Adrenal gland (tissue), 12 donors: ENCODE results near the gene MPLKIP. TPM values are rescaled to one million over a fixed set of nuclear protein-coding genes. Genes with fewer than 3 reads are reported as not detected.
"Not testable (repeated sequence)": the region's sequence is repeated elsewhere in the genome, so short reads cannot be mapped to it uniquely, and the experiment has no call there.

ENCODE experiments used
- DNase-seq, 7 donors: peaks; one replicate each; pipeline ENCODE4 v3.0.0-alpha.2; 2019 to 2020
- H3K27ac ChIP-seq, 5 donors: fragments of 200-600 bp; sonication (generic) in 4 of 5; 1 replicate in 3 of 5; 2 replicates in 2 of 5; pipeline versions ENCODE4 v1.5.1 to v1.8.0; 2016 to 2020; ENCODE audit warnings: mild to moderate bottlenecking in 1 of 5
- H3K27me3 ChIP-seq: fragments of 200-600 bp; 2 replicates; pipeline ENCODE4 v1.8.0; 2021
- H3K36me3 ChIP-seq, 2 donors: fragments of 200-600 bp; replicated peaks in 1 of 2; 1 replicate in 1 of 2; 2 replicates in 1 of 2; pipeline versions ENCODE4 v1.5.1 to v1.8.0; 2018 to 2022
- H3K4me1 ChIP-seq, 2 donors: fragments of 200-600 bp; replicated peaks in 1 of 2; 1 replicate in 1 of 2; 2 replicates in 1 of 2; pipeline versions ENCODE4 v1.5.1 to v1.8.0; 2018 to 2021
- H3K4me3 ChIP-seq, 4 donors: fragments of 200-600 bp; sonication (generic) in 3 of 4; one replicate each; pipeline ENCODE4 v1.5.1; 2016 to 2018
- H3K9me3 ChIP-seq, 3 donors: fragments of 200-600 bp; sonication (generic) in 1 of 3; replicated peaks in 1 of 3; 1 replicate in 2 of 3; 2 replicates in 1 of 3; pipeline versions ENCODE4 v1.5.1 to v1.8.0; 2016 to 2021
- POLR2A ChIP-seq, 2 donors: fragments of 450-650 bp; IDR thresholded peaks; one replicate each; pipeline ENCODE4 v1.6.1; 2017; ENCODE audit warnings: antibody characterized with exemption in 2 of 2, mild to moderate bottlenecking in 2 of 2, moderate library complexity in 1 of 2
- WGBS, 4 donors: extraction: QIAGEN DNeasy Blood & Tissue Kit in 2 of 4; methylation state at CpG; one replicate each; pipeline versions ENCODE4 v1.1.5 to v1.1.7; 2013 to 2017; 5-methylcytosine and 5-hydroxymethylcytosine counted together
- intact Hi-C, 2 donors: fragments of 100-400 bp; cut with DNase I; formaldehyde crosslinking; loops; one replicate each; pipeline versions ENCODE4 v1.14.1 to v1.15.0; 2022 to 2023
- polyA plus RNA-seq, 3 donors: library from polyadenylated mRNA; stranded (reverse); fragments of 200-250 nt in 2 of 3; fragments of 350-450 nt in 1 of 3; fragmentation: Illumina TruSeq in 1 of 3; extraction: RNeasy Lipid Tissue Mini Kit (QIAGEN cat#74804) in 1 of 3; gene quantifications; one replicate each; pipeline ENCODE4 v1.2.3, GENCODE V29; 2013 to 2014
- total RNA-seq, 9 donors: library from RNA; depleted of rRNA in 4 of 9; stranded (reverse); fragments of >200 nt in 4 of 9; fragments of 120-200 nt in 1 of 9; fragmentation: NEBNext Ultra II Directional in 1 of 9; extraction: Animal tissue kit (Norgen Biotek cat#: 25700) in 1 of 9; gene quantifications; one replicate each; pipeline versions ENCODE4 v1.1.0 to v1.2.4, GENCODE V29; 2013 to 2023
- TF ChIP-seq, protein P1 (sequence below), 6 experiments: fragments of 450-650 bp in 4 of 6; fragments of 200-600 bp in 2 of 6; sonication (generic) in 1 of 6; IDR thresholded peaks; 1 replicate in 5 of 6; 2 replicates in 1 of 6; pipeline versions ENCODE4 v1.5.1 to v1.8.0; 2016 to 2021; ENCODE audit warnings: antibody characterized with exemption in 6 of 6, mild to moderate bottlenecking in 2 of 6, moderate library complexity in 1 of 6
- donor health status: healthy with polysubstance abuse.
- donor health status: Bipolar disorder and iron deficiency.
- donor health status: DM: yes; HTN: yes; CAD: no.
- donor health status: DM: no; HTN: no; CAD: no.
- donor health status: DM: no; HTN: no; CAD: no.
- donor health status: DM: yes; HTN: yes; CAD: no.

MPLKIP gene
- total and polyA plus RNA-seq, 12 donors: 23.1 to 82.9 (median 42.5) TPM

DNA sequence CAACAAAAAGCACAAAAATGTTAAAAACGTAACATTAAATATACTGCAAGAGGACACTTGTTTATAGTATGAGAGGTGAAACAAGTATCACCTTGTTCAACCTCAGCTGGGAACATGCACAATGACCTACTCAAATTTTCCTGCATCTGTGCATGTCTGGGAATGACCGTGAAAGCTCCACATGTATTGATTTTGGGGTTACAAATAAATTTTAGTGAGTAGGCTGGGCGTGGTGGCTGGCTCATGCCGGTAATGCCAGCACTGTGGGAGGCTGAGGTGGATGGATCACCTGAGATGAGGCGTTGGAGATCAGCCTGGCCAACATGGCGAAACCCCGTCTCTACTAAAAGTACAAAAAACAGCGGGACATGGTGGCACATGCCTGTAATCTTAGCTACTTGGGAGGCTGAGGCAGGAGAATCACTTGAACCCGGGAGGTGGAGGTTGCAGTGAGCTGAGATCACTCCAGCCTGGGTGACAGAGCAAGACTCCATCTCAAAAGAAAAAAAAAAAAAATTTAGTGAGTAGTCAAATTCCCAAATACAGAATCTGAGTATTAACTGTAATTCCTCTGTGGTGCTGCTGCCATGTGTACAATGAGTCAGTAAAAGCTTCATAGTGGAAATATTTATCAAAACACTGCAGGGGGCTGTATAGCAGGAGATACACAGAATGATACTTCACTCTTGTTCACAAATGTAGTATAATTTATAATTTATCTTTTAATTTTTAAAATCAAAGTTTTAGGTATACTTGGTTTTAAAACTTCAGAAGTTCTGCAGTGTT, 41.5 kb upstream of the MPLKIP start:
- TF ChIP-seq POLR2A (IDR thresholded peaks at IDR 0.05): no peak
- TF ChIP-seq, protein P1, sequence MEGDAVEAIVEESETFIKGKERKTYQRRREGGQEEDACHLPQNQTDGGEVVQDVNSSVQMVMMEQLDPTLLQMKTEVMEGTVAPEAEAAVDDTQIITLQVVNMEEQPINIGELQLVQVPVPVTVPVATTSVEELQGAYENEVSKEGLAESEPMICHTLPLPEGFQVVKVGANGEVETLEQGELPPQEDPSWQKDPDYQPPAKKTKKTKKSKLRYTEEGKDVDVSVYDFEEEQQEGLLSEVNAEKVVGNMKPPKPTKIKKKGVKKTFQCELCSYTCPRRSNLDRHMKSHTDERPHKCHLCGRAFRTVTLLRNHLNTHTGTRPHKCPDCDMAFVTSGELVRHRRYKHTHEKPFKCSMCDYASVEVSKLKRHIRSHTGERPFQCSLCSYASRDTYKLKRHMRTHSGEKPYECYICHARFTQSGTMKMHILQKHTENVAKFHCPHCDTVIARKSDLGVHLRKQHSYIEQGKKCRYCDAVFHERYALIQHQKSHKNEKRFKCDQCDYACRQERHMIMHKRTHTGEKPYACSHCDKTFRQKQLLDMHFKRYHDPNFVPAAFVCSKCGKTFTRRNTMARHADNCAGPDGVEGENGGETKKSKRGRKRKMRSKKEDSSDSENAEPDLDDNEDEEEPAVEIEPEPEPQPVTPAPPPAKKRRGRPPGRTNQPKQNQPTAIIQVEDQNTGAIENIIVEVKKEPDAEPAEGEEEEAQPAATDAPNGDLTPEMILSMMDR (IDR thresholded peaks at IDR 0.05): no peak
- WGBS, 4 donors: 90 to 94% (median 93%) methylated on average over 9 of the region's 9 CpGs
- no peak for DNase-seq
- no peak overlapping the region for H3K4me3 ChIP-seq
- H3K36me3 ChIP-seq: no peaks in the 10 kb centered on the region
- H3K27ac ChIP-seq: no peak overlapping the region
- no peaks in the 10 kb centered on the region for H3K9me3 ChIP-seq
- intact Hi-C loops: no loop called here
- no peaks in the 10 kb centered on the region for H3K4me1 ChIP-seq
- H3K27me3 ChIP-seq: no peaks in the 10 kb centered on the region

DNA sequence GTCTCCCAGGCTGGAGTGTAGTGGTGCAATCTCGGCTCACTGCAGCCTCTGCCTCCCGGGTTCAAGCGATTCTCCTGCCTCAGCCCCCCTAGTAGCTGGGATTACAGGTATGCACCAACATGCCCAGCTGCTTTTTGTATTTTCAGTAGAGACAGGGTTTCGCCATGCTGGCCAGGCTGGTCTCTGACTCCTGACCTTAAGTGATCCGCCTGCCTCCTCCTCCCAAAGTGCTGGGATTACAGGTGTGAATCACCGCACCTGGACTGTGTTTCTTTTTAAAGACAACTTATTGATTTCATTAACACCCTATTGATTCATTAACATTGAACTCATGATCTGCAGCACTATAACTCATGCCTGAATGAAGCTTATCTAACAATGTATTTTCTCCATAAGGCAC, 40.8 kb upstream of the MPLKIP start:
- H3K27ac ChIP-seq, H3K27me3 ChIP-seq, DNase-seq, H3K4me3 ChIP-seq, intact Hi-C loops, H3K36me3 ChIP-seq, H3K9me3 ChIP-seq, H3K4me1 ChIP-seq: not testable (repeated sequence)
- WGBS, 4 donors: 81 to 94% (median 92%) methylated on average over 6 of the region's 6 CpGs

DNA sequence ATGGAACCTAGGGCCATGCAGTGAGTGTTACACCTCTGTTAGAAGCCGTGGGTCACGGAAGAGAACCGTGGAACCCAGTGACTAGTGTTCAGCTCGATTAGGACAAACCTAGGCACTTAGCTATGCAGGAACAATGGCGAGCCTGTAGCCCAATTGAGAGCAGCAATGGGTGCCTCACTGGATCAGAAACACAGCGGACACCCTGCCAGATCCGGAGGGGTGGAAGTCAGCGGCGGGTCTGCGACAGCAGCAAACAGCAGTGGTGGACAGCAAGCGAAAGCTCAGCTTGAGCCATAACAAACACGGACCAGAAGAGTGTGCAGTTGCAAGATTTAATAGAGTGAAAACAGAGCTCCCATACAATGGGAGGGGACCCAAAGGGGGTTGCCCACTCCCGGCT, 38.7 kb upstream of the MPLKIP start:
- H3K36me3 ChIP-seq, H3K27ac ChIP-seq, DNase-seq, H3K9me3 ChIP-seq, intact Hi-C loops, H3K4me3 ChIP-seq, H3K27me3 ChIP-seq, H3K4me1 ChIP-seq: not testable (repeated sequence)
- WGBS, 4 donors: 90 to 94% (median 92%) methylated on average over 13 of the region's 13 CpGs

DNA sequence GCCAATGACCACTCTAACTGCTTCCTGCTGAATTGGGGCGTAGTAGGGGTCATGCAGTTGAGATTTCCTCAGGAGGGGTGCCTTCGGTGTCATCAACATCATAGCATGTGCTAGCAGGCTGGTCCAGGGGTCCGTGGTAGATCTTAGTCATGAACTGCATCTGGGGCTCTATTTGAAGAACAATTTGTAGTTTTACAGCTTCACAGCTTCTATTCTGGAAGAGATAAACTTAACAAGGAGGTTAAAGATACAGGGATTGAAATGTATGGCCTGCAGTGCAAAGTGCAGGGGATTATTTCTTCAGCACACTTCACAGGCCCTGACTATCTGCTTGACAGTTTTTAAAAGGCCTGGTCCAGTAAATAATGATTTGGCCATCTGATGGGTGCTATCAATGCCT, 33.8 kb upstream of the MPLKIP start:
- H3K9me3 ChIP-seq, H3K4me3 ChIP-seq, H3K36me3 ChIP-seq, DNase-seq, H3K27me3 ChIP-seq, intact Hi-C loops, H3K27ac ChIP-seq, H3K4me1 ChIP-seq: not testable (repeated sequence)
- WGBS, 4 donors: 90 to 97% (median 96%) methylated on average over 3 of the region's 3 CpGs

DNA sequence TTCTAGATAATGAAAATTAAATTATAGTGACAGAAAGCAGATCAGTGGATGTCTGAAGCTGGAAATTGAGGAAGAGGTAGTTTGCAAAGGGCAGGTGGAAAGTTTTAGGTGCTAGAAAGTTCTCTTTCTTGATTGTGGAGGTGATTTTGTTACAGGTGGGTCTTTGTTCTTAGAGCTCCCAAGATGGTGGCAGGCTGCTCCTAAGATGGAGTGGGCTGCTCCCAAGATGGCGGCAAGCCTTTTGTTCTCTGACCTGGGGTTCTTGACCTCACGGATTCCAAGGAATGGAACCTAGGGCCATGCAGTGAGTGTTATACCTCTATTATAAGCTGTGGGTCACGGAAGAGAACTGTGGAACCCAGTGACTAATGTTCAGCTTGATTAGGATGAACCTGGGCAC, 32.9 kb upstream of the MPLKIP start:
- intact Hi-C loops: no loop called here
- H3K27me3 ChIP-seq: no peaks in the 10 kb centered on the region
- no peaks in the 10 kb centered on the region for H3K9me3 ChIP-seq
- no peak for DNase-seq
- H3K36me3 ChIP-seq: no peaks in the 10 kb centered on the region
- H3K27ac ChIP-seq: no peak overlapping the region
- 91 to 97% (median 93%) methylated on average over 3 of the region's 3 CpGs for WGBS, 4 donors
- TF ChIP-seq, protein P1 (IDR thresholded peaks at IDR 0.05): no peak
- no peak for TF ChIP-seq POLR2A (IDR thresholded peaks at IDR 0.05)
- no peak overlapping the region for H3K4me3 ChIP-seq
- H3K4me1 ChIP-seq: no peaks in the 10 kb centered on the region

DNA sequence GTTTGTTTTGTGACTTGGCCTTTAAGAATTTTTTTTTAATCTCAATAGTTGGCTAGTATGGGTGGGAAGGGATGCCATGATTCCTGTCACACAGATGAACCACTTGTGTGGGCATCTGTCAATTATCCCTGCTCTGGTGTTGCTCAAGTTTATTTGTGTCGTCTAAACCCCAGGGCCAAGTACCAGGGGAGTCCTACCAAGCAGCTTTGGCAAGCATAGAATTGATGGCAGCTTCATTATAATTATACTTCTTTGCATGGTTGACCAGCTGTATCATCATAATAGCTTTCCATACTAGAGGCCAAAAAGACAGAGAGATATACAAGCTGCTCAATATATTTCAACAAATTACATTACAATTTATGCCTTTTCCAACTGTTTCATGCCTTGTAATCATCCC, 30.8 kb upstream of the MPLKIP start:
- no peaks in the 10 kb centered on the region for H3K4me1 ChIP-seq
- no peaks in the 10 kb centered on the region for H3K9me3 ChIP-seq
- no peak for DNase-seq
- intact Hi-C loops: no loop called here
- H3K36me3 ChIP-seq: no peaks in the 10 kb centered on the region
- WGBS, 4 donors: 53 to 68% (median 65%) methylated on average over 1 of the region's 1 CpG
- no peaks in the 10 kb centered on the region for H3K27me3 ChIP-seq
- TF ChIP-seq, protein P1 (IDR thresholded peaks at IDR 0.05): no peak
- TF ChIP-seq POLR2A (IDR thresholded peaks at IDR 0.05): no peak
- H3K4me3 ChIP-seq: no peak overlapping the region
- H3K27ac ChIP-seq: no peak overlapping the region
